Adipocyte (in vitro differentiated cells): Measurements from ENCODE around the gene B3GALT5.

Source experiments
- DNase-seq: peaks from one replicate; pipeline ENCODE4 v3.0.0-alpha.2; 2015; ENCODE audit warnings: low read depth
- H3K27me3 ChIP-seq: replicated peaks from 2 replicates; pipeline ENCODE4 v1.7.0; 2013; ENCODE audit warnings: mild to moderate bottlenecking, low read length, moderate library complexity; ENCODE audit not compliant: control insufficient read depth, insufficient read depth
- H3K36me3 ChIP-seq: 2 replicates; pipeline ENCODE4 v1.7.0; 2013; ENCODE audit warnings: low read length, mild to moderate bottlenecking, moderate library complexity; ENCODE audit not compliant: control insufficient read depth, insufficient read depth, severe bottlenecking
- H3K4me1 ChIP-seq: 2 replicates; pipeline ENCODE4 v1.7.0; 2013; ENCODE audit warnings: mild to moderate bottlenecking, low read length, moderate library complexity; ENCODE audit not compliant: control insufficient read depth, insufficient read depth
- H3K4me3 ChIP-seq: 2 replicates; pipeline ENCODE4 v1.7.0; 2013; ENCODE audit warnings: mild to moderate bottlenecking, low read length, moderate library complexity
- H3K9ac ChIP-seq: 2 replicates; pipeline ENCODE4 v1.7.0; 2013; ENCODE audit warnings: mild to moderate bottlenecking, low read length, moderate library complexity
- H3K9me3 ChIP-seq: 2 replicates; pipeline ENCODE4 v1.7.0; 2013; ENCODE audit warnings: mild to moderate bottlenecking, low read length, moderate library complexity; ENCODE audit not compliant: control insufficient read depth

B3GALT5 gene

GRCh38 chr21:39661121-39661520, 48.4 kb downstream of the B3GALT5 start:
- Histone ChIP-seq H3K36me3 (no peaks in the 10 kb centered on the region), H3K4me1 (peaks cover 5% of the 10 kb centered on the region), H3K27me3 (peaks cover 11% of the 10 kb centered on the region), H3K9ac (no peak overlapping the region), H3K9me3 (no peaks in the 10 kb centered on the region), H3K4me3 (no peak overlapping the region)
- DNase-seq, result no peak

- DNase-seq, result no peak
- Histone ChIP-seq H3K27me3 (peaks cover 11% of the 10 kb centered on the region), H3K4me3 (no peak overlapping the region), H3K9ac (no peak overlapping the region), H3K36me3 (no peaks in the 10 kb centered on the region), H3K9me3 (no peaks in the 10 kb centered on the region), H3K4me1 (peaks cover 5% of the 10 kb centered on the region)
Observed at GRCh38 chr21:39661740-39662139, 49.0 kb downstream of the B3GALT5 start.

- DNase-seq, result no peak
- H3K36me3 ChIP-seq, result no peaks in the 10 kb centered on the region
- H3K27me3 ChIP-seq, result peaks cover 11% of the 10 kb centered on the region
- H3K4me3 ChIP-seq, result no peak overlapping the region
- no peak overlapping the region for H3K9ac ChIP-seq
- H3K4me1 ChIP-seq, result peaks cover 5% of the 10 kb centered on the region
- no peaks in the 10 kb centered on the region for H3K9me3 ChIP-seq
Observed at GRCh38 chr21:39662411-39662953, 49.7 kb downstream of the B3GALT5 start.

DNA sequence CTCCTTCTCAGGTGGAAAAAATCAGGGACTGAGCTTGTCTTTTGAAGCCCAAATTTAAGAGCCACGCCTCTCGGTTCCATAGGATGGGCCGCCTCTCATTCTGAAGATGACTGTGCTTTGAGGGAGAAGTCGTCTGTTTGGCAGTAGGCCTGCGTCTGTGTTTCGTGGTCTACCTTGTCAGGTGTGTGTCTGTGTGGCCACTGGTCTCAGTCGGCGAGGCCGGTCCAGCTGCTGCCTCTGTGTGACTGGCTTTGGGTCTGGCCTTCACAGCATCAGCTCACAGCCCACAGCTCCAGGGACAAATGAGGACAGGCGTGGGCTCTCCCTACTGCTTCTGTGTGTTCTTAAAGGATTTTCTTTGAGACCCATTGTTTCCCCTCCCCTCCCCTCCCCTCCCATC, 50.3 kb downstream of the B3GALT5 start:
- H3K4me1 ChIP-seq, result peaks cover 5% of the 10 kb centered on the region
- DNase-seq, result no peak
- no peak overlapping the region for H3K4me3 ChIP-seq
- peaks cover 6% of the 10 kb centered on the region for H3K27me3 ChIP-seq
- no peak overlapping the region for H3K9ac ChIP-seq
- H3K36me3 ChIP-seq, result no peaks in the 10 kb centered on the region
- no peaks in the 10 kb centered on the region for H3K9me3 ChIP-seq

GRCh38 chr21:39663742-39664492, 51.2 kb downstream of the B3GALT5 start:
- Histone ChIP-seq H3K27me3 (peaks cover 6% of the 10 kb centered on the region), H3K36me3 (no peaks in the 10 kb centered on the region), H3K4me3 (no peak overlapping the region), H3K9me3 (no peaks in the 10 kb centered on the region), H3K4me1 (peaks cover 5% of the 10 kb centered on the region), H3K9ac (no peak overlapping the region)
- no peak for DNase-seq

DNA sequence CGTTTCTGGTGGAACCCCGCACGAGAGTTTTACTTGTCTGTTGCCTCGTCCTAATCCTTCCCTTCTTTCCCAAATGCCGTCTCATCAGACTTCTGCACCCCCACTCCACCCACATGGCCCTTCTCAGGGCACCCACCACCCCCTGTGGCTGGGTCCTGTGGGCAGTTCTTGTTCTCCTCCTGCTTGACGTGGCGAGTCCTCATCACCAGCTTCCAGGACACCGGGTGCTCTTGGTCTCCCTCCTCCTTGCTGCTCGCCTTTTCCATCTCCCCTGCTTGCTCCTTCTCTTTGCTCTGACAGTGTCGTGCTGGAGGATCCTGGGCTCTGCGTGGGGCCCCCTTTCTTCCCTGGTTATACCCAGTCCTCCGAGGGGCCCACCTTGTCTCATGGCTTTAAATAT, 51.8 kb downstream of the B3GALT5 start:
- no peak overlapping the region for H3K4me3 ChIP-seq
- no peaks in the 10 kb centered on the region for H3K36me3 ChIP-seq
- H3K27me3 ChIP-seq, result peaks cover 6% of the 10 kb centered on the region
- H3K9ac ChIP-seq, result no peak overlapping the region
- peaks cover 5% of the 10 kb centered on the region for H3K4me1 ChIP-seq
- DNase-seq, result no peak
- H3K9me3 ChIP-seq, result no peaks in the 10 kb centered on the region

GRCh38 chr21:39666026-39666425, 53.3 kb downstream of the B3GALT5 start:
- Histone ChIP-seq H3K4me1 (no peaks in the 10 kb centered on the region), H3K27me3 (peaks cover 6% of the 10 kb centered on the region), H3K9ac (no peak overlapping the region), H3K36me3 (no peaks in the 10 kb centered on the region), H3K9me3 (no peaks in the 10 kb centered on the region), H3K4me3 (no peak overlapping the region)
- DNase-seq, result no peak

DNA sequence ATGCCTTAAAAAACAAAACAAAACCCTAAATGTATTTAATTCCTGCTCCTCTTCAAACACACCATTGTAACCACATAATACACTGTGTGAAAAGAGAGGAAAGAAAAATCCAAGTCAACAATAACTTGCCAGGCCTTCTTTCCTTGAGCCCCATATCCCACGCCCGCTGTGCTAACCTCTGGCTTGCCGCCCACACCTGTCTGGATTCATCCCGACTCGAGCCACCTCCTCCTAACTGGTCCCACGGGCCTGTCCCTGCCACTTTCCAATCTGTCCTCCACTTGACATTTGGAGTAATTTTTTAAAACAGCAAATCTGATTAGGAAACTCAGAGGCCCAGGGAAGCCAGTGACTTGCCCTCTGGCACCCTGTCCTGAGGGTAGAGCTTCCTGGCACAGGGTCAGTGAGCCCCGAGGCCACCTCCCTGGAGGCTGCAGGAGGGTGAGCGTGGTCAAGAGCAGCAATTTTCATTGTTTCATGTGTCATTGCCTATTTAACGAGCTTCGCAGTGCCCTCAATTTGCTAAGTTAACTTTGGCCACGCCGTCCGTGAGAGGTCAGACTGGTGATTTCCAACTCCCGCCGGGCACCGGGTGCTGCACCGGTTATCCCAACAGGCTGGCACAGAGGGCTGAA, 54.1 kb downstream of the B3GALT5 start:
- DNase-seq, result no peak
- no peaks in the 10 kb centered on the region for H3K36me3 ChIP-seq
- no peaks in the 10 kb centered on the region for H3K9me3 ChIP-seq
- peaks cover 6% of the 10 kb centered on the region for H3K27me3 ChIP-seq
- no peaks in the 10 kb centered on the region for H3K4me1 ChIP-seq
- no peak overlapping the region for H3K4me3 ChIP-seq
- no peak overlapping the region for H3K9ac ChIP-seq

DNA sequence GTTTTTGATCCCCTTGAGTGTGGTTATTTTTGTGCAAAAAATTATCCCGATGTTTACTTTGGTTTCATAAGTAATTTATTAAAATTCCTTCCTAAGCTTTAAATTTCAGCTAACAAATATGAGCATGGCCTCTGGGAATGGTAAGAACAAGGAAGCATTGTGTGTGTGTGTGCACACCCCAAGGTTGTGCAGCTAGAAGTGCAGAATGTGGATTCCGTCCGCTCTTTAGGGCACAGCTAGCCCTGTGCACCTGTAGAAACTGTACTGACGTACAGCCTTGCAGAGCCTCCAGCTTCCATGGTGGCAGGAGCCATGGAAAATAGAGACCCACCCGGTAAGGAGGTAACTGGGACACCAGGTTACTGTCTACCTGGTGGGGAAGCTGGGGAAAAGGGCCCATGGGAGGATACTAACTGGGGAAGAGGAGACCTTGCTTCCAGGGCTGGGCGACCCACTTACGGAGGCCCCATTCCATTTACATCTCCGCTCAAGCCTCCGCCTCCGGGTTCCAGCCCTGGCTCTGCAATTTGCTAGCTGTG, 54.7 kb downstream of the B3GALT5 start:
- no peaks in the 10 kb centered on the region for H3K4me1 ChIP-seq

GRCh38 chr21:39668369-39668768, 55.6 kb downstream of the B3GALT5 start:
- Histone ChIP-seq H3K36me3 (no peaks in the 10 kb centered on the region), H3K4me1 (no peaks in the 10 kb centered on the region), H3K27me3 (peaks cover 12% of the 10 kb centered on the region), H3K9ac (no peak overlapping the region), H3K4me3 (no peak overlapping the region), H3K9me3 (no peaks in the 10 kb centered on the region)
- no peak for DNase-seq

More for the DNA sequence above, 54.7 kb downstream of the B3GALT5 start:
- Histone ChIP-seq H3K9me3 (no peaks in the 10 kb centered on the region), H3K27me3 (peaks cover 6% of the 10 kb centered on the region), H3K9ac (no peak overlapping the region), H3K36me3 (no peaks in the 10 kb centered on the region), H3K4me3 (no peak overlapping the region)
- DNase-seq, result no peak

- H3K9ac ChIP-seq, result no peak overlapping the region
- H3K36me3 ChIP-seq, result no peaks in the 10 kb centered on the region
- DNase-seq, result no peak
- H3K4me1 ChIP-seq, result no peaks in the 10 kb centered on the region
- H3K4me3 ChIP-seq, result no peak overlapping the region
- H3K27me3 ChIP-seq, result peaks cover 18% of the 10 kb centered on the region
- no peaks in the 10 kb centered on the region for H3K9me3 ChIP-seq
Observed at GRCh38 chr21:39669485-39669884, 56.7 kb downstream of the B3GALT5 start.
